HCT116 (cell line): ENCODE data around the gene GLOD5. TPM values are rescaled to one million over a fixed set of nuclear protein-coding genes. Genes with fewer than 3 reads are reported as not detected.

Source experiments
- ATAC-seq: fragments of 200-7000 bp; cut with Tn5 transposase; 2 replicates; pipeline ENCODE4 v1.9.1; 2020; ENCODE audit warnings: mild to moderate bottlenecking, moderate library complexity
- BruUV-seq: library from RNA; stranded (reverse); fragments of 400-500 nt; replicated peaks from 2 replicates; lab custom pipeline; 2021; lab: Mats Ljungman, UMichigan
- CTCF ChIA-PET: fragments of 300-600 bp; sonication (Branson Sonifier 250); formaldehyde crosslinking; loops from one replicate; lab custom pipeline; 2021; ENCODE audit warnings: antibody characterized with exemption; lab: Charles Lee
- POLR2A ChIA-PET: fragments of 300-600, 350-600 bp; sonication (Branson Sonifier 250); formaldehyde crosslinking; loops from one replicate; lab custom pipeline; 2021; ENCODE audit warnings: antibody characterized with exemption; lab: Charles Lee
- RAD21 ChIA-PET, 2 experiments: fragments of 300-600 bp; sonication (Branson Sonifier 250); formaldehyde crosslinking; loops; one replicate each; lab custom pipeline; 2023; ENCODE audit warnings: low total read pairs in 2 of 2; ENCODE audit not compliant: uncharacterized antibody in 2 of 2, unreplicated experiment in 2 of 2, low non-redundant PET in 1 of 2; lab: Charles Lee
- DNase-seq: peaks from one replicate; pipeline ENCODE4 v3.0.0-alpha.2; 2010; ENCODE audit warnings: low read depth, low spot score
- H2AFZ ChIP-seq: fragments of 200-600 bp; shearing (Covaris generic), sonication (generic); 2 replicates; pipeline ENCODE4 v1.6.1; 2017; ENCODE audit warnings: low read depth, mixed run types, mixed read lengths, antibody characterized with exemption, low read length; ENCODE audit not compliant: poor library complexity, severe bottlenecking
- H3K27ac ChIP-seq: 2 replicates; pipeline ENCODE4 v1.5.1; 2012; ENCODE audit warnings: low read depth, low read length
- H3K27me3 ChIP-seq: fragments of 200-600 bp; sonication (generic); 2 replicates; pipeline ENCODE4 v1.6.1; 2016; ENCODE audit warnings: mixed run types, low read length, mixed read lengths; ENCODE audit not compliant: insufficient read depth
- H3K36me3 ChIP-seq, 2 experiments: fragments of 200-500 bp in 1 of 2; fragments of 200-600 bp in 1 of 2; sonication (Bioruptor generic) in 1 of 2; sonication (generic) in 1 of 2; 2 replicates each; pipeline versions ENCODE4 v1.5.1 to v1.6.1; 2014 to 2016; ENCODE audit warnings: low read length in 2 of 2, inconsistent platforms in 1 of 2, mixed read lengths in 1 of 2, mixed run types in 1 of 2; ENCODE audit not compliant: insufficient read depth in 2 of 2, control insufficient read depth in 1 of 2
- H3K4me1 ChIP-seq, 2 experiments: fragments of 200-600 bp in 1 of 2; sonication (generic) in 1 of 2; 2 replicates each; pipeline versions ENCODE4 v1.5.1 to v1.6.1; 2012 to 2017; ENCODE audit warnings: low read length in 2 of 2, inconsistent platforms in 1 of 2, mild to moderate bottlenecking in 1 of 2, mixed read lengths in 1 of 2, mixed run types in 1 of 2, moderate library complexity in 1 of 2; ENCODE audit not compliant: insufficient read depth in 2 of 2, control insufficient read depth in 1 of 2
- H3K4me2 ChIP-seq: fragments of 200-600 bp; sonication (generic); 2 replicates; pipeline ENCODE4 v1.6.1; 2017; ENCODE audit warnings: mixed run types, low read length, mixed read lengths
- H3K4me3 ChIP-seq, 2 experiments: fragments of 200-600 bp in 1 of 2; sonication (generic) in 1 of 2; replicated peaks in 1 of 2; 2 replicates each; pipeline ENCODE4 v1.5.1; 2011 to 2016; ENCODE audit warnings: low read length in 2 of 2, control low read depth in 1 of 2, low read depth in 1 of 2, mild to moderate bottlenecking in 1 of 2, mixed read lengths in 1 of 2, mixed run types in 1 of 2
- H3K79me2 ChIP-seq: fragments of 200-600 bp; sonication (generic); 2 replicates; pipeline ENCODE4 v1.6.1; 2017; ENCODE audit warnings: mild to moderate bottlenecking, mixed run types, low read length, moderate library complexity, mixed read lengths; ENCODE audit not compliant: insufficient read depth
- H3K9ac ChIP-seq: fragments of 200-600 bp; sonication (generic); 2 replicates; pipeline ENCODE4 v1.6.1; 2016; ENCODE audit warnings: low read length, mixed read lengths
- H3K9me2 ChIP-seq: fragments of 200-600 bp; sonication (generic), shearing (Covaris generic); 2 replicates; pipeline ENCODE4 v1.6.1; 2017; ENCODE audit warnings: mixed run types, mild to moderate bottlenecking, moderate library complexity; ENCODE audit not compliant: insufficient read depth
- H3K9me3 ChIP-seq, 2 experiments: fragments of 200-500 bp in 1 of 2; fragments of 200-600 bp in 1 of 2; sonication (Bioruptor generic) in 1 of 2; sonication (generic) in 1 of 2; 2 replicates each; pipeline ENCODE4 v1.6.1; 2014 to 2017; ENCODE audit warnings: low read length in 2 of 2, mixed read lengths in 2 of 2, inconsistent platforms in 1 of 2, low read depth in 1 of 2, mild to moderate bottlenecking in 1 of 2, mixed run types in 1 of 2, moderate library complexity in 1 of 2; ENCODE audit not compliant: control insufficient read depth in 1 of 2, insufficient read depth in 1 of 2
- H4K20me1 ChIP-seq: fragments of 200-600 bp; sonication (generic), shearing (Covaris generic); 2 replicates; pipeline ENCODE4 v1.6.1; 2017; ENCODE audit warnings: mixed run types, mild to moderate bottlenecking, moderate library complexity; ENCODE audit not compliant: insufficient read depth
- ATF3 ChIP-seq: IDR thresholded peaks from 2 replicates; pipeline ENCODE4 v1.6.1; 2012
- CBX3 ChIP-seq: IDR thresholded peaks from 2 replicates; pipeline ENCODE4 v1.6.1; 2012; ENCODE audit warnings: low read depth
- EGR1 ChIP-seq: IDR thresholded peaks from 2 replicates; pipeline ENCODE4 v1.6.1; 2012; ENCODE audit warnings: low read depth
- ELF1 ChIP-seq: IDR thresholded peaks from 2 replicates; pipeline ENCODE4 v1.6.1; 2012; ENCODE audit warnings: low read depth, borderline replicate concordance
- EZH2 ChIP-seq: fragments of 200-600 bp; sonication (generic); IDR thresholded peaks from 2 replicates; pipeline ENCODE4 v1.6.1; 2017; ENCODE audit warnings: antibody characterized with exemption, mixed run types
- EZH2phosphoT487 ChIP-seq: fragments of 200-600 bp; IDR thresholded peaks from 2 replicates; pipeline ENCODE4 v1.6.1; 2018; ENCODE audit warnings: antibody characterized with exemption, borderline replicate concordance
- FOSL1 ChIP-seq: IDR thresholded peaks from 2 replicates; pipeline ENCODE4 v1.6.1; 2012; ENCODE audit warnings: low read depth
- JUND ChIP-seq: IDR thresholded peaks from 2 replicates; pipeline ENCODE4 v1.6.1; 2012
- MAX ChIP-seq: IDR thresholded peaks from 2 replicates; pipeline ENCODE4 v1.6.1; 2012
- POLR2A ChIP-seq: IDR thresholded peaks from 2 replicates; pipeline ENCODE4 v1.7.0; 2011; ENCODE audit warnings: borderline replicate concordance; ENCODE audit not compliant: insufficient read depth, insufficient read length; ENCODE audit errors: extremely low read depth
- POLR2AphosphoS5 ChIP-seq: IDR thresholded peaks from 2 replicates; pipeline ENCODE4 v1.6.1; 2011; ENCODE audit warnings: mild to moderate bottlenecking, low read depth, low read length, moderate library complexity
- RAD21 ChIP-seq: IDR thresholded peaks from 2 replicates; pipeline ENCODE4 v1.6.1; 2012; ENCODE audit warnings: low read depth, mild to moderate bottlenecking
- REST ChIP-seq: IDR thresholded peaks from 2 replicates; pipeline ENCODE4 v1.6.1; 2012; ENCODE audit warnings: low read depth
- SP1 ChIP-seq: IDR thresholded peaks from 2 replicates; pipeline ENCODE4 v1.6.1; 2012; ENCODE audit warnings: low read depth
- SRF ChIP-seq: IDR thresholded peaks from 2 replicates; pipeline ENCODE4 v1.6.1; 2012; ENCODE audit warnings: low read depth
- TCF7L2 ChIP-seq: IDR thresholded peaks from 2 replicates; pipeline ENCODE4 v1.7.0; 2011; ENCODE audit warnings: borderline replicate concordance, inconsistent platforms; ENCODE audit not compliant: insufficient read depth, insufficient read length; ENCODE audit errors: extremely low read depth
- YY1 ChIP-seq: IDR thresholded peaks from 2 replicates; pipeline ENCODE4 v1.6.1; 2011; ENCODE audit warnings: low read length, low read depth, moderate library complexity, mild to moderate bottlenecking; ENCODE audit not compliant: insufficient replicate concordance; ENCODE audit errors: extremely low read depth
- ZBTB33 ChIP-seq: IDR thresholded peaks from 2 replicates; pipeline ENCODE4 v1.6.1; 2011; ENCODE audit warnings: mild to moderate bottlenecking, low read length, moderate library complexity; ENCODE audit not compliant: insufficient replicate concordance; ENCODE audit errors: extremely low read depth
- ZFX ChIP-seq: fragments of 450-650 bp; IDR thresholded peaks from 2 replicates; pipeline ENCODE4 v1.6.1; 2017
- ZNF274 ChIP-seq: fragments of 200-500 bp; sonication (Bioruptor generic); IDR thresholded peaks from 2 replicates; pipeline ENCODE4 v1.6.1; 2014; ENCODE audit warnings: mild to moderate bottlenecking, low read depth, low read length, inconsistent platforms
- intact Hi-C: fragments of 100-400 bp; cut with micrococcal nuclease; formaldehyde crosslinking; loops from 2 replicates; pipeline ENCODE4 v1.10.0; 2022
- total RNA-seq: library from RNA; stranded (reverse); gene quantifications from one replicate; pipeline ENCODE4 v1.2.1, GENCODE V29; 2021; ENCODE audit not compliant: unreplicated experiment

Gene GLOD5
- total RNA-seq, 1 experiment from 2014 or later: not detected

- Histone ChIP-seq H2AFZ (no peak overlapping the region), H3K4me3 (no peak overlapping the region), H3K79me2 (no peaks in the 10 kb centered on the region), H3K9me2 (no peaks in the 10 kb centered on the region), H3K9me3 (no peaks in the 10 kb centered on the region), H3K36me3 (no peaks in the 10 kb centered on the region), H3K4me1 (no peaks in the 10 kb centered on the region), H3K27me3 (no peaks in the 10 kb centered on the region), H3K4me2 (no peak overlapping the region), H3K9ac (no peak overlapping the region), H3K27ac (no peak overlapping the region), H4K20me1 (no peaks in the 10 kb centered on the region)
- no peak for TF ChIP-seq EZH2
- no peak for TF ChIP-seq ELF1
- TF ChIP-seq RAD21: no peak
- no peak for TF ChIP-seq JUND
- no peak for TF ChIP-seq CBX3
- no peak for TF ChIP-seq ZFX
- TF ChIP-seq TCF7L2: no peak
- TF ChIP-seq SP1: no peak
- no peak for TF ChIP-seq SRF
- no peak for TF ChIP-seq MAX
- TF ChIP-seq ATF3: no peak
- no peak for TF ChIP-seq POLR2A
- TF ChIP-seq POLR2AphosphoS5: no peak
- no peak for TF ChIP-seq FOSL1
- TF ChIP-seq EZH2phosphoT487: no peak
- no peak for TF ChIP-seq ZBTB33
- TF ChIP-seq ZNF274: no peak
- TF ChIP-seq REST: no peak
- TF ChIP-seq YY1: no peak
- no peak for TF ChIP-seq EGR1
- ChIA-PET CTCF (no interaction called here), RAD21 (no interaction called here), POLR2A (no interaction called here)
- DNase-seq: no peak
- no peak for ATAC-seq
- no TSS peak for BruUV-seq
- intact Hi-C loops: no loop called here
These were observed 53.7 kb downstream of the GLOD5 start for GRCh38 chrX:48815266-48815665.
